Natural killer cell (primary cell): ENCODE data around the gene SCAF4. TPM values are rescaled to one million over a fixed set of nuclear protein-coding genes. Genes with fewer than 3 reads are reported as not detected.
A peak's percentile ranks its signal among the peaks of the same experiment; 100 is the strongest.

Experiments used
- ATAC-seq, 3 donors: fragments of 150-1000 bp in 2 of 3; fragments of 200-7000 bp in 1 of 3; cut with Tn5 transposase; 1 replicate in 1 of 3; 2 replicates in 2 of 3; pipeline ENCODE4 v1.10.0; 2021; ENCODE audit warnings: mild to moderate bottlenecking in 2 of 3, moderate library complexity in 2 of 3
- DNase-seq, 2 donors: peaks; one replicate each; pipeline versions ENCODE4 v3.0.0 to v3.0.0-alpha.2; 2013 to 2021; ENCODE audit warnings: mixed read lengths in 1 of 2
- H3K27ac ChIP-seq: one replicate; pipeline ENCODE4 v1.5.1; 2013; ENCODE audit warnings: mild to moderate bottlenecking, low read length
- H3K27me3 ChIP-seq: one replicate; pipeline ENCODE4 v1.6.1; 2013; ENCODE audit warnings: low read length; ENCODE audit not compliant: control insufficient read depth, insufficient read depth
- H3K36me3 ChIP-seq: one replicate; pipeline ENCODE4 v1.6.1; 2013; ENCODE audit warnings: low read length; ENCODE audit not compliant: control insufficient read depth, insufficient read depth
- H3K4me1 ChIP-seq: one replicate; pipeline ENCODE4 v1.6.1; 2013; ENCODE audit warnings: low read length; ENCODE audit not compliant: control insufficient read depth, insufficient read depth
- H3K4me3 ChIP-seq: one replicate; pipeline ENCODE4 v1.5.1; 2013; ENCODE audit warnings: low read length
- H3K9me3 ChIP-seq: one replicate; pipeline ENCODE4 v1.6.1; 2013; ENCODE audit warnings: low read length; ENCODE audit not compliant: control insufficient read depth, insufficient read depth
- H3K27ac Mint-ChIP-seq, 2 donors: one replicate each; pipeline ENCODE4 v1.8.0; 2022; ENCODE audit warnings: mild to moderate bottlenecking in 2 of 2, mixed read lengths in 2 of 2, moderate library complexity in 1 of 2
- H3K27me3 Mint-ChIP-seq, 2 donors: one replicate each; pipeline ENCODE4 v1.8.0; 2022; ENCODE audit warnings: low read depth in 2 of 2, mixed read lengths in 2 of 2
- H3K36me3 Mint-ChIP-seq: one replicate; pipeline ENCODE4 v1.8.0; 2022; ENCODE audit warnings: mixed read lengths
- H3K4me1 Mint-ChIP-seq, 2 donors: one replicate each; pipeline ENCODE4 v1.8.0; 2022; ENCODE audit warnings: mixed read lengths in 2 of 2
- H3K4me3 Mint-ChIP-seq: one replicate; pipeline ENCODE4 v1.8.0; 2022; ENCODE audit warnings: mild to moderate bottlenecking, moderate library complexity, mixed read lengths
- H3K9me3 Mint-ChIP-seq, 2 donors: one replicate each; pipeline ENCODE4 v1.8.0; 2022; ENCODE audit warnings: mixed read lengths in 2 of 2
- CTCF ChIP-seq: fragments of 200-600 bp; IDR thresholded peaks from one replicate; pipeline ENCODE4 v1.8.0; 2022; ENCODE audit warnings: antibody characterized with exemption
- WGBS: methylation state at CpG from one replicate; pipeline ENCODE4 v1.1.7; 2013; ENCODE audit warnings: missing lambda C conversion rate; ENCODE audit not compliant: insufficient coverage; 5-methylcytosine and 5-hydroxymethylcytosine counted together
- intact Hi-C: fragments of 100-400 bp; cut with micrococcal nuclease; formaldehyde crosslinking; loops from one replicate; pipeline ENCODE4 v1.14.2; 2022
- total RNA-seq, 4 donors: library from RNA; stranded (reverse); fragments of 120-200 nt in 1 of 4; gene quantifications; one replicate each; pipeline versions ENCODE4 v1.2.3 to v1.2.4, GENCODE V29; 2013 to 2022

SCAF4 gene
- total RNA-seq, 3 donors from 2014 or later (not counting 1 experiment from before 2014, with no cell fraction given) = 93.2 to 109 (median 101) TPM

- Mint-ChIP-seq H3K4me3 (no peak overlapping the region), H3K36me3 (peaks cover 2% of the 10 kb centered on the region), H3K27ac (peak overlapping the region in 1 of 2 donors; percentile 75), H3K9me3 (no peaks in the 10 kb centered on the region), H3K27me3 (no peaks in the 10 kb centered on the region), H3K4me1 (peaks cover 52 to 56% of the 10 kb centered on the region in 2 donors)
- ATAC-seq = no peak
- 96% methylated on average over 3 of the region's 3 CpGs for WGBS
- no peak overlapping the region for H3K4me3 ChIP-seq
- intact Hi-C loops = no loop called here
- H3K27me3 ChIP-seq = no peaks in the 10 kb centered on the region
- H3K27ac ChIP-seq = no peak overlapping the region
- peaks cover 4% of the 10 kb centered on the region for H3K4me1 ChIP-seq
- peaks cover 22% of the 10 kb centered on the region for H3K36me3 ChIP-seq
- H3K9me3 ChIP-seq = no peaks in the 10 kb centered on the region
- no peak for TF ChIP-seq CTCF
- DNase-seq = no peak
Measured at GRCh38 chr21:31706562-31706961, 25.4 kb downstream of the SCAF4 start.

- H3K27me3 ChIP-seq = no peaks in the 10 kb centered on the region
- H3K4me3 Mint-ChIP-seq = no peak overlapping the region
- H3K36me3 ChIP-seq = peaks cover 74% of the 10 kb centered on the region
- DNase-seq (no peak), ATAC-seq (no peak)
- no peak for TF ChIP-seq CTCF
- no peak overlapping the region for H3K4me3 ChIP-seq
- H3K4me1 ChIP-seq = no peaks in the 10 kb centered on the region
- H3K27ac ChIP-seq = no peak overlapping the region
- H3K27me3 Mint-ChIP-seq = no peaks in the 10 kb centered on the region
- peaks cover 23% of the 10 kb centered on the region for H3K36me3 Mint-ChIP-seq
- H3K4me1 Mint-ChIP-seq = peaks cover 10 to 13% of the 10 kb centered on the region in 2 donors
- H3K9me3 ChIP-seq = no peaks in the 10 kb centered on the region
- WGBS = 100% methylated on average over 3 of the region's 3 CpGs
- no peaks in the 10 kb centered on the region for H3K9me3 Mint-ChIP-seq
- H3K27ac Mint-ChIP-seq = no peak overlapping the region
- intact Hi-C loops = no loop called here
Measured at GRCh38 chr21:31700040-31700439, 31.9 kb downstream of the SCAF4 start.

DNA sequence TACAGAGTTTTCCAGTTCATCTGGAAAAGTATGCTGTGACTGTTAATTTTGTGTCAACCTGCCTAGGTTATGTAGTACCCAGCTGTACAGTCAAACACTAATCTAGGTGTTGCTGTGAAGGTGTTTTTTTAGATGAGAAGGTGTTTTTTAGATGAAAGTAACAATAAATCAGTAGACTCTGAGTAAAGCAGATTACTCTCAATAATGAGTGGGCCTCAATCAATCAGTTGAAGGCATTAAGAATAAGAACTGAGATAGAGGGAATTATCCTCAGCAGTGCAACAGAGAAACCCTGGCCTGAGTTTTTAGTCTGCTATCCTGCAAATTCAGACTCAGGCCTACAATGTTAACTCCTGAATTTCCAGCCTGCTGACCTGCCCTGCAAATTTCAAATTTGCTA, 33.5 kb downstream of the SCAF4 start:
- Mint-ChIP-seq H3K27ac (no peak overlapping the region), H3K4me1 (peaks cover 5 to 12% of the 10 kb centered on the region in 2 donors), H3K36me3 (peaks cover 23% of the 10 kb centered on the region), H3K4me3 (no peak overlapping the region), H3K9me3 (no peaks in the 10 kb centered on the region), H3K27me3 (no peaks in the 10 kb centered on the region)
- no peak overlapping the region for H3K4me3 ChIP-seq
- no peaks in the 10 kb centered on the region for H3K27me3 ChIP-seq
- ATAC-seq = no peak
- H3K9me3 ChIP-seq = no peaks in the 10 kb centered on the region
- no peak for DNase-seq
- intact Hi-C loops = no loop called here
- H3K27ac ChIP-seq = no peak overlapping the region
- H3K4me1 ChIP-seq = no peaks in the 10 kb centered on the region
- no peak for TF ChIP-seq CTCF
- H3K36me3 ChIP-seq = peaks cover 86% of the 10 kb centered on the region

GRCh38 chr21:31696424-31696823, 35.5 kb downstream of the SCAF4 start:
- no peak for TF ChIP-seq CTCF
- intact Hi-C loops = no loop called here
- no peak for ATAC-seq
- Mint-ChIP-seq H3K9me3 (no peaks in the 10 kb centered on the region), H3K4me1 (peaks cover 5 to 12% of the 10 kb centered on the region in 2 donors), H3K27ac (peak overlapping the region in 1 of 2 donors; percentile 11), H3K4me3 (no peak overlapping the region), H3K27me3 (no peaks in the 10 kb centered on the region), H3K36me3 (peaks cover 20% of the 10 kb centered on the region)
- no peak for DNase-seq
- peaks cover 86% of the 10 kb centered on the region for H3K36me3 ChIP-seq
- no peak overlapping the region for H3K27ac ChIP-seq
- H3K4me3 ChIP-seq = no peak overlapping the region
- no peaks in the 10 kb centered on the region for H3K27me3 ChIP-seq
- no peaks in the 10 kb centered on the region for H3K9me3 ChIP-seq
- no peaks in the 10 kb centered on the region for H3K4me1 ChIP-seq
- WGBS = 96% methylated on average over 6 of the region's 6 CpGs
